ENCODE measurements around the gene ZNF488. TPM values are rescaled to one million over a fixed set of nuclear protein-coding genes. Genes with fewer than 3 reads are reported as not detected.
"Not testable (repeated sequence)": the region's sequence is repeated elsewhere in the genome, so short reads cannot be mapped to it uniquely, and the experiment has no call there.

Gene ZNF488
- total RNA-seq, 2 experiments from 2014 or later = 0.33 to 0.50 TPM

- Mint-ChIP-seq H3K27ac (no peak overlapping the region), H3K36me3 (no peaks in the 10 kb centered on the region), H3K4me1 (no peaks in the 10 kb centered on the region), H3K27me3 (peaks cover 6% of the 10 kb centered on the region), H3K9me3 (no peaks in the 10 kb centered on the region), H3K4me3 (no peak overlapping the region)
- no peak for DNase-seq
Measured at GRCh38 chr10:47402641-47403301, 18.7 kb upstream of the ZNF488 start.

DNA sequence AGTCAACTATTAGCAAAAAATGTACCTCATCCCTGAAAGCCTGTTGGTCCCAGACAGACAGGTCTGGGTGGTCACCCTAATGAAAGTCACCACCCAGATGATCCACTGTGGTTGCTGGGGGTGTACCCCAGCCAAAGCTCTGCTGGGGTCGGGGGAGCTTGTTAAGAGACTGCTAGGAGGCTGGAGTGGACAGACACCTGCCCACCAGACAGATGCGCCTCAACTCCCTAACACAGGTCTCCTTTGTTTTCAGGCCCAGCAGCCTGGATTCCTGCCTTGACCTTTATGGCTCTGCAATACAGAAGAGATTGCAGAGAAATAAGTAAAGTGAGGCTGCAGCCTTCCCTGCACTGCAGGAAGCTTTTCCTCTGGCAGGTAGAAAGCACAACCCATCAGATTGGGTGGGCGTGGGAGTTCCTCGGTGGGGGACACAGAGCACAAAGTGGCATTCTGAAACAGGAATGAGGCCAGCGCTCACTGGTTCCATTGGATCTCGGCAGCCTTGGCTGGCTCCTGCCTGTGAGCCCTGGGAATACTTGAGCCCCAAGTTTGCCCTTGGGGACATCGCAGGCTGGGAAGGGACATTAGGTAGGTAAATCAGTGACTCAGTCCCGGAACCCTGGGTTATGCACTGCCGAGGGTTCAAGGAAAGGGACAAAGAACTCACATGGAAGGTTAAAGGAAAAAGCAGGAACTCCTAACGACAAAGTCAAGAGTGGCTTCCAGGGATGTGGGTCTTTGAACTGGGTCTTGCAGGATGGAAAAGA lies 18.0 kb upstream of the ZNF488 start:
- Mint-ChIP-seq H3K27me3 (peaks cover 6% of the 10 kb centered on the region), H3K9me3 (no peaks in the 10 kb centered on the region), H3K4me1 (no peaks in the 10 kb centered on the region), H3K27ac (no peak overlapping the region), H3K4me3 (no peak overlapping the region), H3K36me3 (no peaks in the 10 kb centered on the region)
- no peak for DNase-seq

GRCh38 chr10:47401210-47401609 lies 17.1 kb upstream of the ZNF488 start:
- Mint-ChIP-seq H3K36me3 (no peaks in the 10 kb centered on the region), H3K4me3 (no peak overlapping the region), H3K9me3 (no peaks in the 10 kb centered on the region), H3K4me1 (no peaks in the 10 kb centered on the region), H3K27me3 (peaks cover 12% of the 10 kb centered on the region), H3K27ac (no peak overlapping the region)
- no peak for DNase-seq

- Mint-ChIP-seq H3K9me3 (no peaks in the 10 kb centered on the region), H3K27me3 (peaks cover 16% of the 10 kb centered on the region), H3K36me3 (no peaks in the 10 kb centered on the region), H3K4me3 (no peak overlapping the region), H3K4me1 (no peaks in the 10 kb centered on the region), H3K27ac (no peak overlapping the region)
- DNase-seq = no peak
Measured at GRCh38 chr10:47400786-47401185, 16.7 kb upstream of the ZNF488 start.

- Mint-ChIP-seq H3K4me3 (no peak overlapping the region), H3K27ac (no peak overlapping the region), H3K9me3 (no peaks in the 10 kb centered on the region), H3K36me3 (no peaks in the 10 kb centered on the region), H3K27me3 (peaks cover 21% of the 10 kb centered on the region), H3K4me1 (no peaks in the 10 kb centered on the region)
- no peak for DNase-seq
Measured at GRCh38 chr10:47400251-47400650, 16.2 kb upstream of the ZNF488 start.

DNA sequence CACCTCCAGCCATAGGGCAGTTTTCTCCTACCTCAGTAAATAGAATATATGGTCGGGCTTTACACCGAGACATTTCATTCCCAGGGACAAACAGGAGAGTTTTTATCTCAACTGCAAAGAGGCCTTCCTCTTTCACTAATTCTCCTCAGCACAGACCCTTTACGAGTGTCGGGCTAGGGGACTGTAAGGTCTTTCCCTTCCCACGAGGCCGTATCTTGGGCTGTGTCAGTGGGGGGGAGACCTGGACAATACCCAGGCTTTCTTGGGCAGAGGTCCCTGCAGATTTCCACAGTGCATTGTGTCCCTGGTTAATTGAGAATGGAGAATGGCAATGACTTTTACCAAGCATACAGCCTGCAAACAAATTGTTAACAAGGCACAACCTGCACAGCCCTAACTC lies 13.2 kb upstream of the ZNF488 start:
- Mint-ChIP-seq H3K27me3 (peaks cover 30% of the 10 kb centered on the region), H3K36me3 (no peaks in the 10 kb centered on the region), H3K27ac (no peak overlapping the region)

DNA sequence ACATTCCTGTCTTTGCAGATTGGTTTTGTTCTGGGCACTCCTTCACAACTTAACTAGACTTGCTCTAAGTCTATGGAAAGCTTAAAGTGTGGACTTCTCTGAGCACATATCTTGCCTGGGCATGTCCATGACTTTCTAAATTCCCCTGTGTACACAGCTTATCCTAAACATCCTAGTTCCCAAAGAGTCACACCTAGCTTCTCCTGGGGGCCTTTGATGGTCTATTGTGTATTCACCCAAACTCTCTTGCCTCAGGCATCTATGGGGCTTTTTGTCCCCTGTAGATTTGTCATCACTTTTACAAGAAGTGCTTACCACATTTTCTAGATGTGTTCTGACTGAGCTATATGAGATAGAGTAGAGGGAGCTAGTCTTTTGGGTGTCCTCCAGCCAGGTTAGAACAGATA lies 12.2 kb upstream of the ZNF488 start:
- no peaks in the 10 kb centered on the region for H3K4me1 Mint-ChIP-seq
- no peaks in the 10 kb centered on the region for H3K9me3 Mint-ChIP-seq
- H3K27ac Mint-ChIP-seq = no peak overlapping the region
- no peak overlapping the region for H3K4me3 Mint-ChIP-seq
- no peaks in the 10 kb centered on the region for H3K36me3 Mint-ChIP-seq
- H3K27me3 Mint-ChIP-seq = peaks cover 30% of the 10 kb centered on the region
- no peak for DNase-seq

More for the DNA sequence above, 13.2 kb upstream of the ZNF488 start:
- no peaks in the 10 kb centered on the region for H3K4me1 Mint-ChIP-seq
- no peaks in the 10 kb centered on the region for H3K9me3 Mint-ChIP-seq
- H3K4me3 Mint-ChIP-seq = no peak overlapping the region
- DNase-seq = no peak

DNA sequence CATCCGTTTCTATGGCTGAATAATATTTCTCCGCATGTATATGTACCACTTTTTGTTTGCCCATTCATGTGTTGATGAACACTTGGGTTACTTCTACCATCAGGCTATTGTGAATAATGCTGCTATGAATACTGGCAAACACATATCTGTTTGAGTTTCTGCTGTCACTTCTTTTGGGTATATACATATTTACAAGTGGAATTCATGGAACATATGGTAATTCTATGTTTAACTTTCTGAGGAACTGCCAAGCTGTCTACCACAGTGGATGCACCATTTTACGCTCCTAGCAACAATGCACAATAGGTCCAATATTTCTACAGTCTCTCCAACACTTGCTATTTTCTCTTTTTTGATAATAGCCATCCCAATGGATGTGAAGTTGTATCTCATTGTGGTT lies 5.5 kb upstream of the ZNF488 start:
- Mint-ChIP-seq H3K4me1 (peaks cover 4% of the 10 kb centered on the region), H3K4me3 (no peak overlapping the region), H3K9me3 (peaks cover 7% of the 10 kb centered on the region), H3K36me3 (peaks cover 2% of the 10 kb centered on the region), H3K27ac (no peak overlapping the region), H3K27me3 (peaks cover 37% of the 10 kb centered on the region)
- no peak for DNase-seq

DNA sequence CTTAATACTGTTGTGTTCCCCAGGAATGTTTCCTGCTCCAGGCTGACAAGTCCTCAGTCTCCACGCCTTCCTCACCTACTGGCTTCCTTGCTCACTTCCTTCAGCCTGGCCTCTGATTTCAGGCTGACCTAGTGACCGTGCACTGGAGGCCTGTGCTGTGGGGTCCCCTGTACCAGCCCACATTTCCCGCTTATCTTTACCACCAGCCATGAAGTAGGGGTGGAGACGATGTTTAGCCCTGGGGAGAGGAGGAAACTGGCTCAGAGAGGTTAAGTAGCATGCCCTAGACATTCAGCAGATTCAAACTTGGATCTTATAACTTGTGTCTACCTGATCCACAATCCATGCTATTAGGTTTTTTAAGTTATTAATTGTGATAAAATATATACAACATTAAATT lies 4.8 kb upstream of the ZNF488 start:
- H3K27ac Mint-ChIP-seq = no peak overlapping the region
- peaks cover 7% of the 10 kb centered on the region for H3K9me3 Mint-ChIP-seq
- H3K36me3 Mint-ChIP-seq = peaks cover 2% of the 10 kb centered on the region
- H3K4me3 Mint-ChIP-seq = no peak overlapping the region
- DNase-seq = no peak
- H3K27me3 Mint-ChIP-seq = peaks cover 35% of the 10 kb centered on the region
- peaks cover 4% of the 10 kb centered on the region for H3K4me1 Mint-ChIP-seq

DNA sequence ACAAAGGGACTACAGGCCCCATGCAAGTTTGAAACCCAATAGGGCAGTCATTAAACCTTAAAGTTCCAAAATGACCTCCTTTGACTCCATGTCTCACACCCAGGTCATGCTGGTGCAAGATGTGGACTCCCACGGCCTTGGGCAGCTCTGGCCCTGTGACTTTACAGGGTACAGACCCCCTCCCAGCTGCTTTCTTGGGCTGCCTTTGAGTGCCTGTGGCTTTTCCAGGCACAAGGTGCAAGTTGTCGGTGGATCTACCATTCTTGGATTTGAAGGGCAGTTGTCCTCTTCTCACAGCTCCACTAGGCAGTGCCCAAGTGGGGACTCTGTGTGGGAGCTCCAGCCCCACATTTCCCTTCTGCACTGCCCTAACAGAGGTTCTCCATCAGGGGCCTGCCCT lies 2.0 kb upstream of the ZNF488 start:
- H3K9me3 Mint-ChIP-seq, H3K4me3 Mint-ChIP-seq: not testable (repeated sequence)
- peaks cover 54% of the 10 kb centered on the region for H3K27me3 Mint-ChIP-seq

GRCh38 chr10:47383261-47384147 lies 589 bp downstream of the ZNF488 start:
- Mint-ChIP-seq H3K36me3 (peaks cover 2% of the 10 kb centered on the region), H3K4me1 (peaks cover 10% of the 10 kb centered on the region), H3K27ac (peak overlapping the region; percentile 4), H3K9me3 (peaks cover 7% of the 10 kb centered on the region), H3K4me3 (peak overlapping the region; percentile 77), H3K27me3 (peaks cover 76% of the 10 kb centered on the region)
- no peak for DNase-seq

More for the DNA sequence above, 2.0 kb upstream of the ZNF488 start:
- H3K36me3 Mint-ChIP-seq, H3K27ac Mint-ChIP-seq, DNase-seq: not testable (repeated sequence)
- peaks cover 10% of the 10 kb centered on the region for H3K4me1 Mint-ChIP-seq

- Mint-ChIP-seq H3K4me3 (no peak overlapping the region), H3K27me3 (peaks cover 83% of the 10 kb centered on the region), H3K27ac (no peak overlapping the region), H3K4me1 (peaks cover 10% of the 10 kb centered on the region), H3K36me3 (no peaks in the 10 kb centered on the region), H3K9me3 (peaks cover 2% of the 10 kb centered on the region)
- no peak for DNase-seq
Measured at GRCh38 chr10:47381427-47382379, 2.4 kb downstream of the ZNF488 start.

- peaks cover 84% of the 10 kb centered on the region for H3K27me3 Mint-ChIP-seq
- peaks cover 10% of the 10 kb centered on the region for H3K4me1 Mint-ChIP-seq
- no peak overlapping the region for H3K4me3 Mint-ChIP-seq
- no peak for DNase-seq
- no peaks in the 10 kb centered on the region for H3K36me3 Mint-ChIP-seq
- H3K9me3 Mint-ChIP-seq = peaks cover 2% of the 10 kb centered on the region
- no peak overlapping the region for H3K27ac Mint-ChIP-seq
Measured at GRCh38 chr10:47381103-47381395, 3.0 kb downstream of the ZNF488 start.

DNA sequence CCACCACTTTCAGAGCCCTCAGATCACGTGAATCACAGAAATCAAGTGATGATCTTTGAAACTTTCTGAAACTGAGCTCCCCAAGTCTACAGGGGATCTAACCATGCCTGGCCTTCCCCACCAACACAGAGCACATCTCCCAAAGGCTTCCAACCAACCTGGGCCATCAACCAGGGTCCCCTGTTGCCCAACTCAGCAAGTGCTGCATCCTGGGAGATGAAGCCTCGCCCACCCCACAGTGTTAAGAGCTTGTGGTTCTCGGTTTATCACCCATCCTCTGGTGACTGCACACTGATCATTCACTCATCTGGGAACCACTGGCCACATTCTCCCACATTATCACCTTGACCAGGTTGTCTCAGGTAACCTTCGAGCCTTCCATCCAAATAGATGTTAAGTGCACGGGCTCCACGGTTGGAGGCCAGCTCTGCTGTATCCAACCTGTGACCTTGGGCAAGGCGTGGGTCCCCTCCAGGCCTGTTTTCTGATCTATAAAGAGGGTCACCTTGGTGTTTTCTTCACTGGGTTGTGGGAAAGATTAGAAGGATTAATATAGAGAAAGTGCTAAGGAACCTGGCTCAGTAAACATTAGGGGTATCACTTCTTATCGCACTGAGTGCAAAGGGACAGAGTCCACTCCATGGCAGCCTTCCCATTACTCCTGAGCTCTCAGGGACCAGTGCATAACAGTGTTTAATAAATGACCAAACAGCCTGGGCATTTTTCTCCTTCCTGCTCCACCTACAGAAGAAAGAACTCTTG lies 3.6 kb downstream of the ZNF488 start:
- DNase-seq = no peak
- Mint-ChIP-seq H3K27me3 (peaks cover 82% of the 10 kb centered on the region), H3K36me3 (no peaks in the 10 kb centered on the region), H3K27ac (no peak overlapping the region), H3K4me3 (no peak overlapping the region), H3K4me1 (peaks cover 10% of the 10 kb centered on the region), H3K9me3 (peaks cover 2% of the 10 kb centered on the region)
